Retinal pigment epithelial cell (primary cell): ENCODE data around the gene COL4A2.

ENCODE experiments used
- DNase-seq: peaks from one replicate; pipeline ENCODE4 v3.0.0-alpha.2; 2010; ENCODE audit warnings: low read depth
- H3K4me3 ChIP-seq: 2 replicates; pipeline ENCODE4 v1.5.1; 2011; ENCODE audit warnings: mild to moderate bottlenecking, low read length, control low read depth, moderate library complexity
- TF ChIP-seq, protein P1 (sequence below): conservative IDR thresholded peaks from 2 replicates; pipeline ENCODE4 v1.5.1; 2011; ENCODE audit warnings: low read depth, low read length, control low read depth, inconsistent platforms

COL4A2 gene

DNA sequence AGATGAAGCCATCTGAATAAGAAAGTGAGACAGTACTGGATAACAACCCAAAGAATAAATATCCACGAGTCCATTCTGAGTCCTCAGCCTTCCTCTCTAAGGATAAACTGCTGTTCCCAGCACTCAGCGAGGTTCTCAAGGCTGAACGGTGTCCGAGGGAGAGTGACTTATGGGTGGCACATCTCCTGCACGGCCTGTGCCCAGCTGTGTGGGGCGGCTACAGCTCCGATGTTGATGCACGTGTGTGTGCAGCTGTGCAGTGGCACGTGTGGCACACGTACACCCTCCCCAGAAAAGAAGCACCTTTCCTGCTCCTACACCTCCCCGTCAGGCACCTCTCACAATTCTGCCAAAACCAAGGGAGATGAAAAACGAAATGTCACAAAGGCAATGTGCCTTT, 209.4 kb downstream of the COL4A2 start:
- no peak for DNase-seq
- no peak overlapping the region for H3K4me3 ChIP-seq
- TF ChIP-seq, protein P1, sequence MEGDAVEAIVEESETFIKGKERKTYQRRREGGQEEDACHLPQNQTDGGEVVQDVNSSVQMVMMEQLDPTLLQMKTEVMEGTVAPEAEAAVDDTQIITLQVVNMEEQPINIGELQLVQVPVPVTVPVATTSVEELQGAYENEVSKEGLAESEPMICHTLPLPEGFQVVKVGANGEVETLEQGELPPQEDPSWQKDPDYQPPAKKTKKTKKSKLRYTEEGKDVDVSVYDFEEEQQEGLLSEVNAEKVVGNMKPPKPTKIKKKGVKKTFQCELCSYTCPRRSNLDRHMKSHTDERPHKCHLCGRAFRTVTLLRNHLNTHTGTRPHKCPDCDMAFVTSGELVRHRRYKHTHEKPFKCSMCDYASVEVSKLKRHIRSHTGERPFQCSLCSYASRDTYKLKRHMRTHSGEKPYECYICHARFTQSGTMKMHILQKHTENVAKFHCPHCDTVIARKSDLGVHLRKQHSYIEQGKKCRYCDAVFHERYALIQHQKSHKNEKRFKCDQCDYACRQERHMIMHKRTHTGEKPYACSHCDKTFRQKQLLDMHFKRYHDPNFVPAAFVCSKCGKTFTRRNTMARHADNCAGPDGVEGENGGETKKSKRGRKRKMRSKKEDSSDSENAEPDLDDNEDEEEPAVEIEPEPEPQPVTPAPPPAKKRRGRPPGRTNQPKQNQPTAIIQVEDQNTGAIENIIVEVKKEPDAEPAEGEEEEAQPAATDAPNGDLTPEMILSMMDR: no peak

- no peak overlapping the region for H3K4me3 ChIP-seq
- no peak for DNase-seq
- TF ChIP-seq, protein P1: no peak
These were observed 210.6 kb downstream of the COL4A2 start for GRCh38 chr13:110517505-110518225.

DNA sequence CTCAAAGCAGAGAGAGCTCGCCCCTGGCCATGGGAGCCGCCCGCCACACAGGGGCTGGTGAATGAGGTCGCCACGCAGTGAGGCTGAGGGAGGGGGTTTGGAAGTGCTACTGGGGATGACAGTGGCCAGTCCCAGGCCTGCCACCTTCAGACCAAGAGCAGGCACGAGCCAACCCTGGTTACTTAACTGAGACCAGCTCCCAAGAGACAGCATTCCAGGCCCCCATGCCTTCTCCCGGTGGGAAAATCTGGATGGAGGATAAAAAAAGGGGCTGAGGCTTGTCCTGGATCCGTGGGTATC, 211.1 kb downstream of the COL4A2 start:
- DNase-seq: no peak
- no peak overlapping the region for H3K4me3 ChIP-seq
- TF ChIP-seq, protein P1: no peak

- DNase-seq: no peak
- TF ChIP-seq, protein P1: no peak
- H3K4me3 ChIP-seq: no peak overlapping the region
These were observed 211.5 kb downstream of the COL4A2 start for GRCh38 chr13:110518571-110518970.

DNA sequence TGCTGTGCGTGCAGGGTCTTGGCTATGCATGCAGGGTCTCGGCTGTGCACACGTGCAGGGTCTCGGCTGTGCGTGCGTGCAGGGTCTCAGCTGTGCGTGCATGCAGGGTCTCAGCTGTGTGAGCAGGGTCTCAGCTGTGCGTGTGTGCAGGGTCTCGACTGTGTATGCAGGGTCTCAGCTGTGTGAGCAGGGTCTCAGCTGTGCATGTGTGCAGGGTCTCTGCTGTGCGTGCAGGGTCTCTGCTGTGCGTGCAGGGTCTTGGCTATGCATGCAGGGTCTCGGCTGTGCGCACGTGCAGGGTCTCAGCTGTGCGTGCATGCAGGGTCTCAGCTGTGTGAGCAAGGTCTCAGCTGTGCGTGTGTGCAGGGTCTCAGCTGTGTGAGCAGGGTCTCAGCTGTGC, 212.0 kb downstream of the COL4A2 start:
- TF ChIP-seq, protein P1: no peak
- no peak overlapping the region for H3K4me3 ChIP-seq
- DNase-seq: no peak

DNA sequence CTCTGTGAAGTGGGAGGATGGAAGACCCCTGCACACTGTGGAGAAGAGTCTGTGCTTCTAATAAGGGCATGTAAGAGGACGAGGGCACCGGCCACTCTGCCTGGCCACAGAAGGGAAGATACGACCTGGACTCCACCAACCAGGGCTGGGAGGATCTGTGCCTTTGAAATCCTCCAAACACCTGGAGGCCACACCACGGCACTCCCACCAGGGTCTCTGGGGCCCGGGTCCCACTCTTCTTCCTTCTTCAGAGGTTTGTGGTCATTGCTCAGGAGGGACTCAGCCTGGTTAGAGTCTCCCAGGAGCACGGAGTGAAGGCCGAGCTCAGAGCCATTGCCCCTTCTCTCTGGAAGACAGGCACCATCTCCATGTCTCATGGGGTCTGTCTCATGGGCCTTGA, 212.4 kb downstream of the COL4A2 start:
- H3K4me3 ChIP-seq: no peak overlapping the region
- no peak for DNase-seq
- TF ChIP-seq, protein P1: no peak

GRCh38 chr13:110520431-110521295, 213.6 kb downstream of the COL4A2 start:
- no peak for DNase-seq
- TF ChIP-seq, protein P1: no peak

More at GRCh38 chr13:110520431-110521295, 213.6 kb downstream of the COL4A2 start:
- no peak overlapping the region for H3K4me3 ChIP-seq
